Measurements from ENCODE around the gene PSD.

DNA sequence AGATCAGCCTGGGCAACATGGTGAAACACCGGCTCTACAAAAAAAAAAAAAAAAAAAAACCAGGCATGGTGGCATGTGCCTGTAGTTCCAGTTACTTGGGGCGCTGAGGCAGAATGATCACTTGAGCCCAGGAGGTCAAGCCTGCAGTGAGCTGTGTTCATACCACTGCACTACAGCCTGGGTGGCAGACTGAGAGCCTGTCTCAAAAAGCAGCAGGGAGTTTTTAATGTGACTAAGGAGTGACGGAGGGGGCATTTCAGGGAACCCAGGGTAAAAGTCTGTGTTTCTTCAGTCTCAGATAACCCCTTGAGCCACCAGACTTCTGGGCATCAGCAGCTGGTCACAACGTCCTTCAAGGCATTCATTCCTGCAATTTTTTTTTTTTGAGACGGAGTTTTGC is 34.9 kb upstream of the PSD start:
- TF ChIP-seq, protein P1, sequence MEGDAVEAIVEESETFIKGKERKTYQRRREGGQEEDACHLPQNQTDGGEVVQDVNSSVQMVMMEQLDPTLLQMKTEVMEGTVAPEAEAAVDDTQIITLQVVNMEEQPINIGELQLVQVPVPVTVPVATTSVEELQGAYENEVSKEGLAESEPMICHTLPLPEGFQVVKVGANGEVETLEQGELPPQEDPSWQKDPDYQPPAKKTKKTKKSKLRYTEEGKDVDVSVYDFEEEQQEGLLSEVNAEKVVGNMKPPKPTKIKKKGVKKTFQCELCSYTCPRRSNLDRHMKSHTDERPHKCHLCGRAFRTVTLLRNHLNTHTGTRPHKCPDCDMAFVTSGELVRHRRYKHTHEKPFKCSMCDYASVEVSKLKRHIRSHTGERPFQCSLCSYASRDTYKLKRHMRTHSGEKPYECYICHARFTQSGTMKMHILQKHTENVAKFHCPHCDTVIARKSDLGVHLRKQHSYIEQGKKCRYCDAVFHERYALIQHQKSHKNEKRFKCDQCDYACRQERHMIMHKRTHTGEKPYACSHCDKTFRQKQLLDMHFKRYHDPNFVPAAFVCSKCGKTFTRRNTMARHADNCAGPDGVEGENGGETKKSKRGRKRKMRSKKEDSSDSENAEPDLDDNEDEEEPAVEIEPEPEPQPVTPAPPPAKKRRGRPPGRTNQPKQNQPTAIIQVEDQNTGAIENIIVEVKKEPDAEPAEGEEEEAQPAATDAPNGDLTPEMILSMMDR (conservative IDR thresholded peaks at IDR 0.05 in 1 of 2, IDR thresholded peaks at IDR 0.05 in 1 of 2; ENCODE audit: extremely low read depth in 1 of 2, insufficient read depth in 1 of 2, low read depth in 1 of 2, low read length in 2 of 2) = no peak
- TF ChIP-seq EZH2 (IDR thresholded peaks at IDR 0.05; ENCODE audit: borderline replicate concordance, low read length) = no peak
